SK-N-SH (cell line): ENCODE results near the gene HLA-DPA1. TPM values are rescaled to one million over a fixed set of nuclear protein-coding genes. Genes with fewer than 3 reads are reported as not detected.

Source experiments
- CTCF ChIA-PET: fragments of 300-600, 350-600 bp; formaldehyde crosslinking; extraction: SDS; loops from one replicate; lab custom pipeline; 2021; lab: Yijun Ruan, JAX
- POLR2A ChIA-PET: fragments of 350-600 bp; sonication (Branson Sonifier 250); formaldehyde crosslinking; extraction: SDS; loops from one replicate; lab custom pipeline; 2020; ENCODE audit warnings: antibody characterized with exemption, inconsistent platforms; lab: Yijun Ruan, JAX
- DNase-seq: peaks from one replicate; pipeline ENCODE4 v3.0.0; 2012
- H2AFZ ChIP-seq: fragments of 200-600 bp; sonication (generic); 2 replicates; pipeline ENCODE4 v1.8.1; 2016; ENCODE audit warnings: antibody characterized with exemption, mild to moderate bottlenecking, low read depth
- H3F3A ChIP-seq: fragments of 200-600 bp; sonication (generic); replicated peaks from 2 replicates; pipeline ENCODE3; 2016; ENCODE audit warnings: antibody characterized with exemption, mild to moderate bottlenecking; ENCODE audit not compliant: insufficient read depth
- H3K27ac ChIP-seq, 2 experiments: fragments of 200-500 bp in 1 of 2; fragments of 200-600 bp in 1 of 2; sonication (Bioruptor generic) in 1 of 2; sonication (generic), shearing (Covaris generic) in 1 of 2; 2 replicates each; pipeline versions ENCODE4 v1.5.1 to v1.6.1; 2014 to 2016; ENCODE audit warnings: low read depth in 2 of 2, inconsistent platforms in 1 of 2, low read length in 1 of 2, mild to moderate bottlenecking in 1 of 2, mixed read lengths in 1 of 2
- H3K27me3 ChIP-seq: fragments of 200-600 bp; sonication (generic), shearing (Covaris generic); 2 replicates; pipeline ENCODE4 v1.6.1; 2016; ENCODE audit warnings: mixed run types; ENCODE audit not compliant: insufficient read depth
- H3K36me3 ChIP-seq, 2 experiments: fragments of 200-500 bp in 1 of 2; fragments of 200-600 bp in 1 of 2; sonication (Bioruptor generic) in 1 of 2; sonication (generic) in 1 of 2; replicated peaks in 1 of 2; 2 replicates each; pipeline versions ENCODE3 to v1.5.1; 2014 to 2016; ENCODE audit warnings: low read length in 1 of 2, mild to moderate bottlenecking in 1 of 2; ENCODE audit not compliant: insufficient read depth in 2 of 2, control insufficient read depth in 1 of 2
- H3K4me1 ChIP-seq, 2 experiments: fragments of 200-500 bp in 1 of 2; fragments of 200-600 bp in 1 of 2; sonication (Bioruptor generic) in 1 of 2; sonication (generic), shearing (Covaris generic) in 1 of 2; 2 replicates each; pipeline versions ENCODE4 v1.5.1 to v1.6.1; 2014 to 2016; ENCODE audit warnings: low read depth in 1 of 2, low read length in 1 of 2, mixed run types in 1 of 2; ENCODE audit not compliant: insufficient read depth in 2 of 2, control insufficient read depth in 1 of 2
- H3K4me2 ChIP-seq: fragments of 200-600 bp; sonication (generic), shearing (Covaris generic); 2 replicates; pipeline ENCODE4 v1.6.1; 2017; ENCODE audit warnings: mixed run types
- H3K4me3 ChIP-seq, 2 experiments: fragments of 200-500 bp in 1 of 2; fragments of 200-600 bp in 1 of 2; sonication (Bioruptor generic) in 1 of 2; sonication (generic), shearing (Covaris generic) in 1 of 2; 2 replicates each; pipeline versions ENCODE4 v1.5.1 to v1.8.1; 2014 to 2016; ENCODE audit warnings: low read depth in 2 of 2, inconsistent platforms in 1 of 2, low read length in 1 of 2, mild to moderate bottlenecking in 1 of 2, mixed read lengths in 1 of 2, moderate library complexity in 1 of 2
- H3K79me2 ChIP-seq: fragments of 200-600 bp; sonication (generic); 2 replicates; pipeline ENCODE4 v1.8.1; 2017; ENCODE audit warnings: mild to moderate bottlenecking; ENCODE audit not compliant: insufficient read depth
- H3K9ac ChIP-seq: fragments of 200-600 bp; sonication (generic); 2 replicates; pipeline ENCODE4 v1.6.1; 2017; ENCODE audit warnings: mixed run types
- H3K9me2 ChIP-seq: fragments of 200-600 bp; sonication (generic); 2 replicates; pipeline ENCODE4 v1.6.1; 2017; ENCODE audit warnings: mixed run types
- H3K9me3 ChIP-seq: fragments of 200-600 bp; sonication (generic); 2 replicates; pipeline ENCODE4 v1.6.1; 2017; ENCODE audit warnings: mixed run types, mild to moderate bottlenecking, moderate library complexity
- H4K20me1 ChIP-seq: fragments of 200-600 bp; sonication (generic); 2 replicates; pipeline ENCODE4 v1.6.1; 2017; ENCODE audit warnings: mild to moderate bottlenecking, mixed run types; ENCODE audit not compliant: insufficient read depth
- CHD2 ChIP-seq: fragments of 150-350 bp; IDR thresholded peaks from 2 replicates; pipeline ENCODE4 v1.6.1; 2018; ENCODE audit warnings: low read length; ENCODE audit not compliant: partially characterized antibody
- ELF1 ChIP-seq: IDR thresholded peaks from 2 replicates; pipeline ENCODE4 v1.4.0; 2012
- EP300 ChIP-seq, 2 experiments: IDR thresholded peaks; 2 replicates each; pipeline versions ENCODE4 v1.4.0 to v1.6.1; 2012; ENCODE audit warnings: borderline replicate concordance in 1 of 2, low read depth in 1 of 2, low read length in 1 of 2
- EZH2phosphoT487 ChIP-seq: fragments of 200-600 bp; sonication (generic); IDR thresholded peaks from 2 replicates; pipeline ENCODE4 v1.6.1; 2017; ENCODE audit warnings: low read depth, mixed run types, mild to moderate bottlenecking, antibody characterized with exemption, moderate library complexity, borderline replicate concordance
- GATA2 ChIP-seq: sonication (generic); formaldehyde crosslinking; IDR thresholded peaks from 2 replicates; pipeline ENCODE4 v1.5.0; 2020; ENCODE audit warnings: mild to moderate bottlenecking, missing genetic modification reagents
- JUND ChIP-seq: IDR thresholded peaks from 2 replicates; pipeline ENCODE4 v1.4.0; 2012
- MXI1 ChIP-seq: IDR thresholded peaks from 2 replicates; pipeline ENCODE4 v1.6.1; 2012; ENCODE audit warnings: mild to moderate bottlenecking, low read depth, low read length, improper control_type of control experiment
- NFIC ChIP-seq: IDR thresholded peaks from 2 replicates; pipeline ENCODE4 v1.4.0; 2012; ENCODE audit warnings: borderline replicate concordance
- NRF1 ChIP-seq: IDR thresholded peaks from 2 replicates; pipeline ENCODE4 v1.6.1; 2012; ENCODE audit warnings: low read depth, mild to moderate bottlenecking, low read length
- RCOR1 ChIP-seq: fragments of 150-350 bp; IDR thresholded peaks from 2 replicates; pipeline ENCODE4 v1.6.1; 2017; ENCODE audit warnings: antibody characterized with exemption, low read length
- RFX5 ChIP-seq: IDR thresholded peaks from 2 replicates; pipeline ENCODE4 v1.6.1; 2012; ENCODE audit warnings: mild to moderate bottlenecking, improper control_type of control experiment, low read length
- SMC3 ChIP-seq: IDR thresholded peaks from 2 replicates; pipeline ENCODE4 v1.6.1; 2012; ENCODE audit warnings: low read depth, low read length, improper control_type of control experiment
- TEAD4 ChIP-seq: IDR thresholded peaks from 2 replicates; pipeline ENCODE4 v1.4.0; 2012; ENCODE audit warnings: mild to moderate bottlenecking, borderline replicate concordance; ENCODE audit not compliant: insufficient read depth
- YY1 ChIP-seq: IDR thresholded peaks from 2 replicates; pipeline ENCODE4 v1.4.0; 2012; ENCODE audit warnings: low read depth, mild to moderate bottlenecking
- WGBS: methylation state at CpG from one replicate; pipeline ENCODE4 v1.1.6; 2017; ENCODE audit warnings: low lambda C conversion rate; 5-methylcytosine and 5-hydroxymethylcytosine counted together
- polyA plus RNA-seq, 3 experiments: library from polyadenylated mRNA; depleted of rRNA; stranded (reverse); fragments of >200 nt; gene quantifications; 2 replicates each; pipeline ENCODE4 v1.2.3, GENCODE V29; 2012
- TF ChIP-seq, protein P1 (sequence below): IDR thresholded peaks from 2 replicates; pipeline ENCODE4 v1.4.0; 2012; ENCODE audit warnings: low read depth
- TF ChIP-seq, protein P2 (sequence below): IDR thresholded peaks from 2 replicates; pipeline ENCODE4 v1.4.0; 2012; ENCODE audit warnings: low read depth, borderline replicate concordance
- TF ChIP-seq, protein P3 (sequence below): IDR thresholded peaks from 2 replicates; pipeline ENCODE4; 2012
- TF ChIP-seq, protein P4 (sequence below): fragments of 200-600 bp; sonication (generic); IDR thresholded peaks from 2 replicates; pipeline ENCODE4 v1.6.1; 2017; ENCODE audit warnings: antibody characterized with exemption, mild to moderate bottlenecking, moderate library complexity
- TF ChIP-seq, protein P5 (sequence below): IDR thresholded peaks from 2 replicates; pipeline ENCODE4 v1.4.0; 2012; ENCODE audit warnings: low read depth, borderline replicate concordance

The HLA-DPA1 gene
- polyA plus RNA-seq, 1 of the 3 experiments (the other 2 are of a cell fraction) = 1.9 TPM

DNA sequence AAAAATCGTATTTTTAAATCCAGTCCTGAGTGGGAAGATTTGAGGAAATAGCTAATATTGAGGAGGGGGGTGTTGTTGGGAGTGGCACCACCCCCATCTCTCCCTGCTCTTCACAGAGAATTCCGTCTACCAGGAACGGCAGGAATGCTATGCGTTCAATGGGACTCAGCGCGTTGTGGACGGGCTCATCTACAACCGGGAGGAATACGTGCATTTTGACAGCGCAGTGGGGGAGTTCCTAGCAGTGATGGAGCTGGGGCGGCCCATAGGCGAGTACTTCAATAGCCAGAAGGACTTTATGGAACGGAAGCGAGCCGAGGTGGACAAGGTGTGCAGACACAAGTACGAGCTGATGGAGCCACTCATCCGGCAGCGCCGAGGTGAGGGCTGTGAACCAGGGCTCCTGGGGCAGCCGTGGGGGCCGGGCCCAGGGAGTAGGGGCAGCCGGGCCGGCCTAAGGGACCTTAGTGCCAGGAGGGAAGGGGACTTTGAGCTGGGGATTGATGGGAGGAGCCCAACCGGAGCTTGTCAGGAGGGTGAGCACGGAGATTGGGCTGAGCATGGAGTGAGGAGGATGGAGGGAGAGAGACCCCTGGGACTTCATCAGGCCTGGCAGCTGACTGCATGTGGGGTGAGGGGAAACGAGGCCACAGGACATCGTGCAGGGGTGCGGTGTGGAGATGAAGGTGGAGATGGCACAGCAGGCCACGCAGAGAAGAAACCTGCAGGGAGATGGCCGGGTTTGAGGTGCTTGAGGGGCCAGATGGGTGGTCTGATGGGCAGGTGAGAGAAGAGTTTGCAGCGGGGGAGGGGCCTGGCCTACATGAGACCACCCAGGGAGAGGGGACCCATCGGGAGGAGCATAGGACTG is 43.6 kb upstream of the HLA-DPA1 start (continued):
- no peak for TF ChIP-seq CHD2
- TF ChIP-seq EZH2phosphoT487 = no peak
- no peak for TF ChIP-seq NRF1
- no peak for TF ChIP-seq TEAD4
- TF ChIP-seq JUND = no peak
- TF ChIP-seq, protein P1, sequence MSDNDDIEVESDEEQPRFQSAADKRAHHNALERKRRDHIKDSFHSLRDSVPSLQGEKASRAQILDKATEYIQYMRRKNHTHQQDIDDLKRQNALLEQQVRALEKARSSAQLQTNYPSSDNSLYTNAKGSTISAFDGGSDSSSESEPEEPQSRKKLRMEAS = no peak
- TF ChIP-seq MXI1 = no peak
- TF ChIP-seq GATA2 (CRISPR knock-in tag) = no peak
- TF ChIP-seq, protein P2, sequence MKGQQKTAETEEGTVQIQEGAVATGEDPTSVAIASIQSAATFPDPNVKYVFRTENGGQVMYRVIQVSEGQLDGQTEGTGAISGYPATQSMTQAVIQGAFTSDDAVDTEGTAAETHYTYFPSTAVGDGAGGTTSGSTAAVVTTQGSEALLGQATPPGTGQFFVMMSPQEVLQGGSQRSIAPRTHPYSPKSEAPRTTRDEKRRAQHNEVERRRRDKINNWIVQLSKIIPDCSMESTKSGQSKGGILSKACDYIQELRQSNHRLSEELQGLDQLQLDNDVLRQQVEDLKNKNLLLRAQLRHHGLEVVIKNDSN = no peak
- TF ChIP-seq, protein P3, sequence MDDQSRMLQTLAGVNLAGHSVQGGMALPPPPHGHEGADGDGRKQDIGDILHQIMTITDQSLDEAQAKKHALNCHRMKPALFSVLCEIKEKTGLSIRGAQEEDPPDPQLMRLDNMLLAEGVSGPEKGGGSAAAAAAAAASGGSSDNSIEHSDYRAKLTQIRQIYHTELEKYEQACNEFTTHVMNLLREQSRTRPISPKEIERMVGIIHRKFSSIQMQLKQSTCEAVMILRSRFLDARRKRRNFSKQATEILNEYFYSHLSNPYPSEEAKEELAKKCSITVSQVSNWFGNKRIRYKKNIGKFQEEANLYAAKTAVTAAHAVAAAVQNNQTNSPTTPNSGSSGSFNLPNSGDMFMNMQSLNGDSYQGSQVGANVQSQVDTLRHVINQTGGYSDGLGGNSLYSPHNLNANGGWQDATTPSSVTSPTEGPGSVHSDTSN = no peak

DNA sequence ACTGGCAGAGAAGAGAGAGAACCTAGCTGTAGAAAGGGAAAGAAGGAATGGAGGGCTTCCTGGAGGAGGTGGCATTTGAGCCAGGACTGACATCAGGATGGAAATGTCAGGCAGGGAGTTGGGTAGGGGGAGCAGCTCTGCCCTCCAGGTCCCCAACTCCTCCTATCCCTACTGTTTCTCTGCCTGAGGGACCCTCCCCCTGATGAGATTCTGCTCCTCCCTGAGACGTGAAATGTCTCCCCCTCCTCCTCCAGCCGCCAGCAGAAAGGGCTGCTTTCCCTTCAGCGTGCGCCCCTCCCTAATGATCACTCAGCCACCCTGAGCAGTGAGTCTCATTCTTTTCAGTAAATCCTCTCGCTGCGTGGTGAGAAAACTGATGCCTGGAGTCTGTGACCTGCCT is 43.0 kb upstream of the HLA-DPA1 start:
- POLR2A ChIA-PET = no interaction called here
- no peaks in the 10 kb centered on the region for H3K9me3 ChIP-seq
- peaks cover 37% of the 10 kb centered on the region; the same call in 1 of the 2 replicates for H3K27me3 ChIP-seq
- no peak overlapping the region for H3K9ac ChIP-seq
- H3K36me3 ChIP-seq = no peaks in the 10 kb centered on the region
- no peaks in the 10 kb centered on the region for H3K79me2 ChIP-seq
- H3K4me3 ChIP-seq = no peak overlapping the region
- peak overlapping the region; percentile 19; the same call in 1 of the 2 replicates for H3K4me2 ChIP-seq
- no peak for DNase-seq
- H3K9me2 ChIP-seq = no peaks in the 10 kb centered on the region
- H3F3A ChIP-seq = no peaks in the 10 kb centered on the region
- no peak overlapping the region for H3K27ac ChIP-seq
- no peak overlapping the region for H2AFZ ChIP-seq
- 4% methylated on average over 6 of the region's 6 CpGs for WGBS
- CTCF ChIA-PET = interaction anchor here (1.1 to 7.0 kb wide), 5 partner anchors 10 to 132 kb away, joined by 3 to 68 read pairs (median 6); no protein-coding TSS in a partner anchor
- H4K20me1 ChIP-seq = no peaks in the 10 kb centered on the region
- H3K4me1 ChIP-seq = no peaks in the 10 kb centered on the region; a peak in 1 of 4 replicates
- TF ChIP-seq YY1 (no peak), RCOR1 (no peak), NFIC (no peak), MXI1 (no peak), SMC3 (no peak), ELF1 (no peak), RFX5 (no peak), TEAD4 (no peak), EP300 (IDR thresholded peaks at IDR 0.05; ENCODE audit: borderline replicate concordance in 1 of 2, low read depth in 1 of 2, low read length in 1 of 2) (no peak), EZH2phosphoT487 (no peak)
- TF ChIP-seq, protein P4, sequence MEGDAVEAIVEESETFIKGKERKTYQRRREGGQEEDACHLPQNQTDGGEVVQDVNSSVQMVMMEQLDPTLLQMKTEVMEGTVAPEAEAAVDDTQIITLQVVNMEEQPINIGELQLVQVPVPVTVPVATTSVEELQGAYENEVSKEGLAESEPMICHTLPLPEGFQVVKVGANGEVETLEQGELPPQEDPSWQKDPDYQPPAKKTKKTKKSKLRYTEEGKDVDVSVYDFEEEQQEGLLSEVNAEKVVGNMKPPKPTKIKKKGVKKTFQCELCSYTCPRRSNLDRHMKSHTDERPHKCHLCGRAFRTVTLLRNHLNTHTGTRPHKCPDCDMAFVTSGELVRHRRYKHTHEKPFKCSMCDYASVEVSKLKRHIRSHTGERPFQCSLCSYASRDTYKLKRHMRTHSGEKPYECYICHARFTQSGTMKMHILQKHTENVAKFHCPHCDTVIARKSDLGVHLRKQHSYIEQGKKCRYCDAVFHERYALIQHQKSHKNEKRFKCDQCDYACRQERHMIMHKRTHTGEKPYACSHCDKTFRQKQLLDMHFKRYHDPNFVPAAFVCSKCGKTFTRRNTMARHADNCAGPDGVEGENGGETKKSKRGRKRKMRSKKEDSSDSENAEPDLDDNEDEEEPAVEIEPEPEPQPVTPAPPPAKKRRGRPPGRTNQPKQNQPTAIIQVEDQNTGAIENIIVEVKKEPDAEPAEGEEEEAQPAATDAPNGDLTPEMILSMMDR = no peak
- TF ChIP-seq, protein P3 = no peak
- TF ChIP-seq, protein P5, sequence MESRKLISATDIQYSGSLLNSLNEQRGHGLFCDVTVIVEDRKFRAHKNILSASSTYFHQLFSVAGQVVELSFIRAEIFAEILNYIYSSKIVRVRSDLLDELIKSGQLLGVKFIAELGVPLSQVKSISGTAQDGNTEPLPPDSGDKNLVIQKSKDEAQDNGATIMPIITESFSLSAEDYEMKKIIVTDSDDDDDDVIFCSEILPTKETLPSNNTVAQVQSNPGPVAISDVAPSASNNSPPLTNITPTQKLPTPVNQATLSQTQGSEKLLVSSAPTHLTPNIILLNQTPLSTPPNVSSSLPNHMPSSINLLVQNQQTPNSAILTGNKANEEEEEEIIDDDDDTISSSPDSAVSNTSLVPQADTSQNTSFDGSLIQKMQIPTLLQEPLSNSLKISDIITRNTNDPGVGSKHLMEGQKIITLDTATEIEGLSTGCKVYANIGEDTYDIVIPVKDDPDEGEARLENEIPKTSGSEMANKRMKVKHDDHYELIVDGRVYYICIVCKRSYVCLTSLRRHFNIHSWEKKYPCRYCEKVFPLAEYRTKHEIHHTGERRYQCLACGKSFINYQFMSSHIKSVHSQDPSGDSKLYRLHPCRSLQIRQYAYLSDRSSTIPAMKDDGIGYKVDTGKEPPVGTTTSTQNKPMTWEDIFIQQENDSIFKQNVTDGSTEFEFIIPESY = no peak
- TF ChIP-seq, protein P1 = no peak
